Lower leg skin (tissue), 4 donors: ENCODE measurements around the gene CNIH3. TPM values are rescaled to one million over a fixed set of nuclear protein-coding genes. Genes with fewer than 3 reads are reported as not detected.

ENCODE experiments used
- DNase-seq, 2 donors: peaks; one replicate each; pipeline ENCODE4 v3.0.0-alpha.2; 2019; ENCODE audit warnings: low spot score in 2 of 2
- H3K4me3 ChIP-seq: fragments of 200-600 bp; sonication (generic); 2 replicates; pipeline ENCODE4 v1.5.1; 2017; ENCODE audit warnings: mild to moderate bottlenecking, low read depth; ENCODE audit not compliant: poor library complexity, severe bottlenecking
- POLR2A ChIP-seq, 2 donors: fragments of 450-650 bp; IDR thresholded peaks; one replicate each; pipeline ENCODE4 v1.6.1; 2016 to 2017; ENCODE audit warnings: antibody characterized with exemption in 2 of 2, mild to moderate bottlenecking in 1 of 2, moderate library complexity in 1 of 2
- WGBS, 2 donors: methylation state at CpG; one replicate each; pipeline ENCODE4 v1.1.5; 2018; 5-methylcytosine and 5-hydroxymethylcytosine counted together
- intact Hi-C: fragments of 100-400 bp; cut with DNase I; formaldehyde crosslinking; loops from one replicate; pipeline ENCODE4 v1.15.0; 2023; ENCODE audit warnings: low total_unique reads
- total RNA-seq, 4 donors: library from RNA; depleted of rRNA; stranded (reverse); fragments of >200 nt; gene quantifications; one replicate each; pipeline ENCODE4 v1.1.0, GENCODE V29; 2016
- TF ChIP-seq, protein P1 (sequence below), 3 donors: fragments of 450-650 bp; IDR thresholded peaks; one replicate each; pipeline ENCODE4 v1.5.1; 2016; ENCODE audit warnings: antibody characterized with exemption in 3 of 3, mild to moderate bottlenecking in 3 of 3, moderate library complexity in 2 of 3

The CNIH3 gene
- total RNA-seq, 4 donors from 2014 or later, result 1.4 to 5.1 (median 2.3) TPM

DNA sequence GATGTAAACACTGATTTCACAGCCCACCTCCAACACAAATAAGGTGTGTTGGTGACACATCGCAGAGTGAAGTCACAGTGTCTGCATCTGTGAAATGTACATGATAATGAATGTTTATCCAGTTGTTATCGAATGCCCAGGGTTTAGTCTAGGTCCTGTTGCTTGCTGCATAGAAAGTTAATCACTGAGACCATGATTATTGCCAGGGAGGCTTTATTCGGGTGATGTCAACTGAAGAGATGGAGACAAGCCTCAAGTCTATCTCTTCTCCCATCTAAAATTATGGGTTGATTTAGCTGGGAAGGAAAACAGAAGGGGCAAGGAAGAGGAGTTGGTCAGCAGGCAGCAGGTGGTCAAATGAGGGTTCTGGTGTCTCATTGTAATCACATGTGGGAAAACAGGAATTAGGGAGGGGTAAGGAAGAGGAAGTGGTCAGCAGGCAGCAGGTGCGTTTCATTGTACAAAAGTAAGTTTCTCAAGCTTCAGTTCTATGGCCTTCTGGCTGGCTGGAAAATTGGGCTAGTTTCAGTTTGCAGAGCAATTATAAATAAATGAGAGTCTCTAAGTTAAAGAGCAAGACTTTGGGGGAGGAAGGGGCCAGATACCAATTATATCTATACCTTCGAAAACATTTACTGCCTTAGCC, 167.0 kb downstream of the CNIH3 start:
- DNase-seq, result no peak
- no peak for TF ChIP-seq POLR2A (IDR thresholded peaks at IDR 0.05)
- no peak overlapping the region for H3K4me3 ChIP-seq
- WGBS, 2 donors, result 79 to 83% methylated on average over 5 of the region's 5 CpGs
- intact Hi-C loops, result no loop called here

DNA sequence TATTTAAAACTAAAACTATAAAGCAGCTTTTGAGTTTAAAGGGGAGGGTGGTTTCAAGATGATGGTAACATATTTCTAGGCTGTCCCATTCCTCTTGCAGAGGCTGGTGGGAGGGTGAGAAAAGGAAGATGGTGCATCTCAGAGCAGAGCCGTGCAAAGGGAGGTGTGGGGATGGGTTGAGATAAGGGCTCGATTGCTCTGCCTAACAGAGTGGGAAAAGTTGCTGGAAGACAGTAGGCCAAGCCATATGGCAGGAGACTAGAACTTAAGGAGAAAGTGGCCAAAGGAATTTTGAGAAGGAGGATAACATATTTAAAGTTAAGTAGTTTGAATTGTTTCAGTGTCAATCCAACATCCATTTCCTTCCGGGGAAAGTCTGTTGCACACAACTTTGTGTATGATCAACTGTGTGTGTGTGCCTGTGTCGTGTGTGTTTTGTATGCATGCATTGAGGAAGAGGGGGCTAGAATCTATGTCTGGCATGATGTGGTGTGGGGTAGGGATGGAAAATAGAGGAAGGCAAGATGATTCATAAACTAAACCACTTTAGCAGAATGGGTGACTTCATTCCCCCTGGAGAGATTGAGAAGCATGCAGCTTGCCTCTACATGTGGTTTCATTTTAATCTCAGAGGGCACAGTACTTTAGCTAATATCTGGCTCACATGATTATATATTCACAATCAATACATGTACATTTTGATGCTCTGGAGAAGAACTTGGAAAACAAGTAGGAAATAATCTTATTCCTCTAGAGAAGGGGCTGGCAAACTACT, 168.3 kb downstream of the CNIH3 start:
- DNase-seq, result no peak
- WGBS, 2 donors, result 70 to 72% methylated on average over 4 of the region's 4 CpGs
- intact Hi-C loops, result no loop called here
- TF ChIP-seq, protein P1, sequence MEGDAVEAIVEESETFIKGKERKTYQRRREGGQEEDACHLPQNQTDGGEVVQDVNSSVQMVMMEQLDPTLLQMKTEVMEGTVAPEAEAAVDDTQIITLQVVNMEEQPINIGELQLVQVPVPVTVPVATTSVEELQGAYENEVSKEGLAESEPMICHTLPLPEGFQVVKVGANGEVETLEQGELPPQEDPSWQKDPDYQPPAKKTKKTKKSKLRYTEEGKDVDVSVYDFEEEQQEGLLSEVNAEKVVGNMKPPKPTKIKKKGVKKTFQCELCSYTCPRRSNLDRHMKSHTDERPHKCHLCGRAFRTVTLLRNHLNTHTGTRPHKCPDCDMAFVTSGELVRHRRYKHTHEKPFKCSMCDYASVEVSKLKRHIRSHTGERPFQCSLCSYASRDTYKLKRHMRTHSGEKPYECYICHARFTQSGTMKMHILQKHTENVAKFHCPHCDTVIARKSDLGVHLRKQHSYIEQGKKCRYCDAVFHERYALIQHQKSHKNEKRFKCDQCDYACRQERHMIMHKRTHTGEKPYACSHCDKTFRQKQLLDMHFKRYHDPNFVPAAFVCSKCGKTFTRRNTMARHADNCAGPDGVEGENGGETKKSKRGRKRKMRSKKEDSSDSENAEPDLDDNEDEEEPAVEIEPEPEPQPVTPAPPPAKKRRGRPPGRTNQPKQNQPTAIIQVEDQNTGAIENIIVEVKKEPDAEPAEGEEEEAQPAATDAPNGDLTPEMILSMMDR (IDR thresholded peaks at IDR 0.05), result no peak
- no peak for TF ChIP-seq POLR2A (IDR thresholded peaks at IDR 0.05)
- H3K4me3 ChIP-seq, result no peak overlapping the region

DNA sequence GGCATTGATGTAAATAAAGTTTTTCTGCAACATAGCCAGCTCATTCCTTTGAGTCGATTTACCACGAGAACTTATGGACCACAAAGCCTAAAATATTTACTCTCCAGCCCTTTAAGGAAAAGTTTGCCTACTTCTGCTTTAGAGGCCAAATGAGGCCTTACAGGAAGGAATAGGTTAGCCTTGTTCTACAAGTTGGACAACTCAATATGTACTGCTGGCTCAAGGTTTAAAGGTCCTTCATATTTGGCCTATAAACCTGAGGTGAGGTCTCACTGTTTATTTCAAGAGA, 168.9 kb downstream of the CNIH3 start:
- intact Hi-C loops, result no loop called here
- 53 to 69% methylated on average over 2 of the region's 2 CpGs for WGBS, 2 donors
- no peak for TF ChIP-seq POLR2A (IDR thresholded peaks at IDR 0.05)
- TF ChIP-seq, protein P1 (IDR thresholded peaks at IDR 0.05), result no peak

DNA sequence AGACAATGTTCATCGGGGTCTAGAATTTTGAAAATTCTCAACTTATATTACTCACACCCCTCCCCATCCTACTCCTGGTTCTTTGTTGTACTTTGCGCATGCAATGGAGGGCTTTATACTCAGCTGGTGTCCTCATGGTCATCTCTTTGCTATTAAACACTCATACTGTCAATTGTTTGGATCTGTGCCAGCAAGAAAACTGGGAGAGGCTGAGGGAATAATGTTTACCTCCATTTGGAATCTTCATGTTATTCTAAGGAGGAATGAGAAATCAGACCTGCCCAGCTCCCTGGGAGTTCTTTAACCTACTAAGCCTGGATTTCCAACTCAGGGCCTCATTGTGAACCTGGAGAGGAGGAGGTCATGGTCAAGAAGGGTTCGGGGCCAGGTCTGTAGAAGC, 169.5 kb downstream of the CNIH3 start:
- WGBS, 2 donors, result 94 to 97% methylated on average over 3 of the region's 3 CpGs
- intact Hi-C loops, result no loop called here
- TF ChIP-seq POLR2A (IDR thresholded peaks at IDR 0.05), result no peak
- TF ChIP-seq, protein P1 (IDR thresholded peaks at IDR 0.05), result no peak
- no peak overlapping the region for H3K4me3 ChIP-seq
- DNase-seq, result no peak

More for the DNA sequence above, 168.9 kb downstream of the CNIH3 start:
- DNase-seq, result no peak
- H3K4me3 ChIP-seq, result no peak overlapping the region

DNA sequence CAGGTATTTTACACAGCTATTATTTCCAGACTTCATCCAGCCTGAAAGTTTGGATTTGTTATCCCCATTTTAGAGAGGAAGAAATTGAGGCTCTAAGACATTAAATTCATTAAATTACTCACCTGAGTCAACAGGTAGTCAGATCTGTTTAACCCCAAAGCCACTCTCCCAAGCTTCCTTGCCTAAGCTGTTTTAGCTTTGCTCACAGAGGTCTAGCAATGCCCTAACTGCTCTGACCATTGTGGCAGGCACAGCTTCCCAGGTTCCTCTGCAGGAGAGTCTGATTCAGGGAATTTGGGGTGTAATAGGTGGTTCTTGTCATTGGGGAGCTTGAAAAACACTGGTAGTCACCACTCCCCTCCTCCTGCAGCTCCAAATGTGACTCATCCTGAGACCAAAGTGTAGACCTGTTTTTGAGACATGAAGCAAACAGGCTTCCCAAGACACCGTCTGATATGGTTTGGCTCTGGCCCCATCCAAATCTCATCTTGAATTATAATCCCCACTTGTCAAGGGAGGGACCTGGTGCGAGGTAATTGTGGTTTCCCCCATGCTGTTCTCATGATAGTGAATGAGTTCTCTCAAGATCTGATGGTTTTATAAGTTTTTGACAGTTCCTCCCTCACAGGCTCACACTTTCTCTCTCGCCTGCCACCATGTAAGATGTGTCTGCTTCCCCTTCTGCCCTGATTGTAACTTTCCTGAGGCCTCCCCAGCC, 170.6 kb downstream of the CNIH3 start:
- intact Hi-C loops, result no loop called here
- no peak for DNase-seq
- 64 to 65% methylated on average over 3 of the region's 3 CpGs for WGBS, 2 donors
- TF ChIP-seq, protein P1 (IDR thresholded peaks at IDR 0.05), result no peak
- TF ChIP-seq POLR2A (IDR thresholded peaks at IDR 0.05), result no peak
- no peak overlapping the region for H3K4me3 ChIP-seq

DNA sequence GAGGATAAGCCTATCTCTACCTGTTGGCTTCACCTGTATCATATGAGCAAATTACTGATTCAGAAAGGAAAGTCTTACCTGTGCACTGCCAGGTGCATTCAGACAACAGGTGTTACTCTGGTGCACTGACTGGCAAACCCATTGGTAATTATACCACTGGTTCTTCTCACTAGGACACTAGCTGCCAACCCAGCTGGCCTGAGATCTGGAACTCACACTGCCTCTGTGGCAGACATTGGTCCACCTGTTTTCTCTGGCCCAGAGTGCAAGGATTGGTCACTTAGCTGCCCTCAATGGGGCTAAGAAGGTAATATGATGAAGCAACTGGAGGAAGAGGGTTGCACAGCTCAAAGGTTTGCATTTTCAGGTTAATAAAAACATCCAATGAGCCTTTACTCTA, 173.2 kb downstream of the CNIH3 start:
- TF ChIP-seq, protein P1 (IDR thresholded peaks at IDR 0.05), result no peak
- TF ChIP-seq POLR2A (IDR thresholded peaks at IDR 0.05), result no peak
- H3K4me3 ChIP-seq, result no peak overlapping the region
- intact Hi-C loops, result no loop called here
- DNase-seq, result no peak
